ENCODE data around the gene MUC2. TPM values are rescaled to one million over a fixed set of nuclear protein-coding genes. Genes with fewer than 3 reads are reported as not detected.

MUC2 gene
- total RNA-seq, 1 experiment from 2014 or later, result 0.47 TPM

DNA sequence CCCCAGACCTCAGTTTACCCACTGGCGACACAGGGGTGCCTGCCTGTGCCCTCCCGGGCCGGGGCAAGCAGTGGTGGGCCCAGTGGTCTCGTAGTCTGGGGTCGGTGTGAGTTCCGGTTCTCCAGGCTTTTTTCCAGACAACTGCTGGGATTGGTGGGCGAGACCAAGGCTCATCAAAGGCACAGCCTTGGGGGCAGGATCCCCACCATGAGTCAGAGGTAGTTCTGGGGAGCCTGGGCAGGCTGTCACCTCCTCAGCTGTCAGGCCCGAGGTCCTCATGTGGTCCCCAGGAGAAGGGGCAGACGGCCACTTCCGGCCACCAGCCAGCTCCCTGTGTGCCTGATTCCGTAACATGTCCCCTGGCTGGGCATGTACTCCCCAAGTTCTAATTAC, 827 bp upstream of the MUC2 start (continued):
- TF ChIP-seq FOSL1 (IDR thresholded peaks at IDR 0.05; ENCODE audit: low read depth) (no peak), SP1 (IDR thresholded peaks at IDR 0.05; ENCODE audit: low read depth) (no peak)
- TF ChIP-seq, protein P1, sequence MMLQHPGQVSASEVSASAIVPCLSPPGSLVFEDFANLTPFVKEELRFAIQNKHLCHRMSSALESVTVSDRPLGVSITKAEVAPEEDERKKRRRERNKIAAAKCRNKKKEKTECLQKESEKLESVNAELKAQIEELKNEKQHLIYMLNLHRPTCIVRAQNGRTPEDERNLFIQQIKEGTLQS (IDR thresholded peaks at IDR 0.05), result no peak
- TF ChIP-seq, protein P2, sequence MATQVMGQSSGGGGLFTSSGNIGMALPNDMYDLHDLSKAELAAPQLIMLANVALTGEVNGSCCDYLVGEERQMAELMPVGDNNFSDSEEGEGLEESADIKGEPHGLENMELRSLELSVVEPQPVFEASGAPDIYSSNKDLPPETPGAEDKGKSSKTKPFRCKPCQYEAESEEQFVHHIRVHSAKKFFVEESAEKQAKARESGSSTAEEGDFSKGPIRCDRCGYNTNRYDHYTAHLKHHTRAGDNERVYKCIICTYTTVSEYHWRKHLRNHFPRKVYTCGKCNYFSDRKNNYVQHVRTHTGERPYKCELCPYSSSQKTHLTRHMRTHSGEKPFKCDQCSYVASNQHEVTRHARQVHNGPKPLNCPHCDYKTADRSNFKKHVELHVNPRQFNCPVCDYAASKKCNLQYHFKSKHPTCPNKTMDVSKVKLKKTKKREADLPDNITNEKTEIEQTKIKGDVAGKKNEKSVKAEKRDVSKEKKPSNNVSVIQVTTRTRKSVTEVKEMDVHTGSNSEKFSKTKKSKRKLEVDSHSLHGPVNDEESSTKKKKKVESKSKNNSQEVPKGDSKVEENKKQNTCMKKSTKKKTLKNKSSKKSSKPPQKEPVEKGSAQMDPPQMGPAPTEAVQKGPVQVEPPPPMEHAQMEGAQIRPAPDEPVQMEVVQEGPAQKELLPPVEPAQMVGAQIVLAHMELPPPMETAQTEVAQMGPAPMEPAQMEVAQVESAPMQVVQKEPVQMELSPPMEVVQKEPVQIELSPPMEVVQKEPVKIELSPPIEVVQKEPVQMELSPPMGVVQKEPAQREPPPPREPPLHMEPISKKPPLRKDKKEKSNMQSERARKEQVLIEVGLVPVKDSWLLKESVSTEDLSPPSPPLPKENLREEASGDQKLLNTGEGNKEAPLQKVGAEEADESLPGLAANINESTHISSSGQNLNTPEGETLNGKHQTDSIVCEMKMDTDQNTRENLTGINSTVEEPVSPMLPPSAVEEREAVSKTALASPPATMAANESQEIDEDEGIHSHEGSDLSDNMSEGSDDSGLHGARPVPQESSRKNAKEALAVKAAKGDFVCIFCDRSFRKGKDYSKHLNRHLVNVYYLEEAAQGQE (IDR thresholded peaks at IDR 0.05; ENCODE audit: low read depth), result no peak
- TF ChIP-seq, protein P3, sequence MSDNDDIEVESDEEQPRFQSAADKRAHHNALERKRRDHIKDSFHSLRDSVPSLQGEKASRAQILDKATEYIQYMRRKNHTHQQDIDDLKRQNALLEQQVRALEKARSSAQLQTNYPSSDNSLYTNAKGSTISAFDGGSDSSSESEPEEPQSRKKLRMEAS (IDR thresholded peaks at IDR 0.05), result no peak

DNA sequence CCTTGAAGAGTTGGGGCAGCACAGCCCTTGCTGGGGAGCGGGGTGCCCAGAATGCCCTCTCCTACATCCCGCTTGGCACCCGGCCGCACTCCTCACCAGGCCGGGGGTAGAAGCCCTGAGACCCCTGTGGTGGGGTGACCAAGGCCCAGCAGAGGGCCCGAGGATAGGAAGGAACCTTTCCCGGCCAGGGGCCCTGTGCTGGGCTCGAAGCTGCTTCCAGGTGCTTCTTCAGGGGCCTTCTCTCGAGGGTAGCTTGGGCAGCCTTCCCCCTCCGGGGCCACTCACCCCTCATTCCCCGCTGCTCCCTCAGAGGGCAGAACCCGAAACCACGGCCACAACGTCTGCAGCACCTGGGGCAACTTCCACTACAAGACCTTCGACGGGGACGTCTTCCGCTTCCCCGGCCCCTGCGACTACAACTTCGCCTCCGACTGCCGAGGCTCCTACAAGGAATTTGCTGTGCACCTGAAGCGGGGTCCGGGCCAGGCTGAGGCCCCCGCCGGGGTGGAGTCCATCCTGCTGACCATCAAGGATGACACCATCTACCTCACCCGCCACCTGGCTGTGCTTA, 752 bp downstream of the MUC2 start:
- ATAC-seq, result no peak

More for the DNA sequence above, 752 bp downstream of the MUC2 start:
- no peak overlapping the region for H3K9ac ChIP-seq (ENCODE audit: low read length)
- no peaks in the 10 kb centered on the region for H4K20me1 ChIP-seq (ENCODE audit: insufficient read depth)
- H3K9me2 ChIP-seq (ENCODE audit: insufficient read depth), result no peaks in the 10 kb centered on the region
- no peak overlapping the region for H3K27ac ChIP-seq (ENCODE audit: low read depth, low read length)
- no peak for TF ChIP-seq POLR2A (IDR thresholded peaks at IDR 0.05; ENCODE audit: borderline replicate concordance, extremely low read depth, insufficient read depth, insufficient read length)
- RAD21 ChIA-PET (ENCODE audit: low non-redundant PET in 1 of 2, low total read pairs in 2 of 2, uncharacterized antibody in 2 of 2, unreplicated experiment in 2 of 2), result no interaction called here
- intact Hi-C loops (cut with micrococcal nuclease), result no loop called here
- no peaks in the 10 kb centered on the region for H3K36me3 ChIP-seq (ENCODE audit: control insufficient read depth in 1 of 2, insufficient read depth in 2 of 2, low read length in 2 of 2)
- no peaks in the 10 kb centered on the region for H3K79me2 ChIP-seq (ENCODE audit: insufficient read depth, low read length)
- CTCF ChIA-PET, result no interaction called here
- no peak overlapping the region for H3K4me2 ChIP-seq (ENCODE audit: low read length)
- no peak overlapping the region for H2AFZ ChIP-seq (ENCODE audit: low read depth, low read length, poor library complexity, severe bottlenecking)
- no TSS peak for BruUV-seq (replicated peaks)
- no peak for DNase-seq (ENCODE audit: low read depth, low spot score)
- H3K9me3 ChIP-seq (ENCODE audit: control insufficient read depth in 1 of 2, insufficient read depth in 1 of 2, low read depth in 1 of 2, low read length in 2 of 2), result no peaks in the 10 kb centered on the region
- H3K27me3 ChIP-seq (ENCODE audit: insufficient read depth, low read length), result no peaks in the 10 kb centered on the region
- H3K4me3 ChIP-seq (replicated peaks in 1 of 2; ENCODE audit: low read depth in 1 of 2, low read length in 2 of 2), result no peak overlapping the region
- POLR2A ChIA-PET, result no interaction called here
- peaks cover 19 to 33% of the 10 kb centered on the region in 2 experiments for H3K4me1 ChIP-seq (ENCODE audit: control insufficient read depth in 1 of 2, insufficient read depth in 2 of 2, low read length in 2 of 2)
